Endothelial cell of umbilical vein (primary cell): ENCODE measurements around the gene SEMA5A.

ENCODE experiments used
- CTCF ChIP-seq, 2 donors: IDR thresholded peaks; 1 replicate in 1 of 2; 2 replicates in 1 of 2; pipeline ENCODE4 v1.5.1; 2011; ENCODE audit warnings: low read length in 2 of 2, mild to moderate bottlenecking in 2 of 2, moderate library complexity in 2 of 2, control low read depth in 1 of 2, inconsistent platforms in 1 of 2, low read depth in 1 of 2; ENCODE audit not compliant: insufficient read depth in 1 of 2; ENCODE audit errors: extremely low read depth in 1 of 2
- EZH2 ChIP-seq: IDR thresholded peaks from 2 replicates; pipeline ENCODE4 v1.6.1; 2012; ENCODE audit warnings: borderline replicate concordance, low read depth, mild to moderate bottlenecking, moderate library complexity, low read length, inconsistent platforms; ENCODE audit not compliant: severe bottlenecking
- FOS ChIP-seq: IDR thresholded peaks from 2 replicates; pipeline ENCODE4 v1.6.1; 2011; ENCODE audit warnings: mild to moderate bottlenecking, low read length, moderate library complexity, borderline replicate concordance; ENCODE audit not compliant: insufficient read depth
- GATA2 ChIP-seq: IDR thresholded peaks from 2 replicates; pipeline ENCODE4 v1.7.0; 2011; ENCODE audit warnings: low read depth, mild to moderate bottlenecking, moderate library complexity, mixed read lengths, low read length; ENCODE audit not compliant: insufficient read length, insufficient read depth
- JUN ChIP-seq: IDR thresholded peaks from 2 replicates; pipeline ENCODE4 v1.6.1; 2011; ENCODE audit warnings: borderline replicate concordance, low read depth; ENCODE audit not compliant: insufficient read length, insufficient read depth
- POLR2A ChIP-seq: IDR thresholded peaks from 2 replicates; pipeline ENCODE4 v1.6.1; 2012; ENCODE audit warnings: low read depth, mild to moderate bottlenecking, control low read depth, low read length
- POLR2AphosphoS5 ChIP-seq: IDR thresholded peaks from 2 replicates; pipeline ENCODE4 v1.6.1; 2012; ENCODE audit warnings: low read depth, mild to moderate bottlenecking, control low read depth, low read length, moderate library complexity; ENCODE audit not compliant: insufficient read depth
- TF ChIP-seq, protein P1 (sequence below): IDR thresholded peaks from 2 replicates; pipeline ENCODE4 v1.6.1; 2011; ENCODE audit not compliant: insufficient read depth, insufficient read length

GRCh38 chr5:9354336-9355081, 191.4 kb downstream of the SEMA5A start:
- TF ChIP-seq JUN (no peak), POLR2A (no peak), CTCF (IDR thresholded peaks at IDR 0.05; ENCODE audit: extremely low read depth in 1 of 2, insufficient read depth in 1 of 2, low read depth in 1 of 2, low read length in 2 of 2) (no peak), GATA2 (no peak), EZH2 (no peak), FOS (no peak), POLR2AphosphoS5 (no peak)
- TF ChIP-seq, protein P1, sequence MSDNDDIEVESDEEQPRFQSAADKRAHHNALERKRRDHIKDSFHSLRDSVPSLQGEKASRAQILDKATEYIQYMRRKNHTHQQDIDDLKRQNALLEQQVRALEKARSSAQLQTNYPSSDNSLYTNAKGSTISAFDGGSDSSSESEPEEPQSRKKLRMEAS: no peak
